KMS-11 (cell line): Measurements from ENCODE around the gene CROCC2.

Experiments
- H2AFZ ChIP-seq: fragments of 200-600 bp; sonication (generic); 2 replicates; pipeline ENCODE4 v1.6.1; 2016; ENCODE audit warnings: antibody characterized with exemption, mixed run types, low read depth
- H3K27ac ChIP-seq: fragments of 200-600 bp; sonication (generic); 2 replicates; pipeline ENCODE4 v1.6.1; 2016; ENCODE audit warnings: mild to moderate bottlenecking, mixed run types
- H3K27me3 ChIP-seq: fragments of 200-600 bp; sonication (generic); 2 replicates; pipeline ENCODE4 v1.6.1; 2017; ENCODE audit warnings: mild to moderate bottlenecking, low read depth, mixed run types, moderate library complexity; ENCODE audit not compliant: insufficient read depth
- H3K36me3 ChIP-seq: fragments of 200-600 bp; sonication (generic); 2 replicates; pipeline ENCODE4 v1.6.1; 2017; ENCODE audit warnings: mild to moderate bottlenecking, mixed run types; ENCODE audit not compliant: insufficient read depth
- H3K4me1 ChIP-seq: fragments of 200-600 bp; sonication (generic); 2 replicates; pipeline ENCODE4 v1.6.1; 2016; ENCODE audit warnings: mild to moderate bottlenecking, low read depth, mixed run types; ENCODE audit not compliant: poor library complexity, severe bottlenecking
- H3K4me2 ChIP-seq: fragments of 200-600 bp; sonication (generic); 2 replicates; pipeline ENCODE4 v1.7.0; 2016; ENCODE audit warnings: mild to moderate bottlenecking, mixed run types
- H3K4me3 ChIP-seq: fragments of 200-600 bp; sonication (generic); IDR thresholded peaks from 2 replicates; pipeline ENCODE4 v1.6.1; 2017; ENCODE audit warnings: low read depth, low read length, mixed read lengths; ENCODE audit not compliant: insufficient read depth
- H3K79me2 ChIP-seq: fragments of 200-600 bp; sonication (generic); 2 replicates; pipeline ENCODE4 v1.6.1; 2016; ENCODE audit warnings: low read depth, mixed run types; ENCODE audit not compliant: insufficient read depth
- H3K9ac ChIP-seq: fragments of 200-600 bp; sonication (generic); 2 replicates; pipeline ENCODE4 v1.6.1; 2016; ENCODE audit warnings: mild to moderate bottlenecking, mixed run types
- H4K20me1 ChIP-seq: fragments of 200-600 bp; sonication (generic); 2 replicates; pipeline ENCODE4 v1.6.1; 2016; ENCODE audit warnings: mild to moderate bottlenecking, mixed run types; ENCODE audit not compliant: insufficient read depth
- TF ChIP-seq, protein P1 (sequence below): fragments of 200-600 bp; sonication (generic); conservative IDR thresholded peaks from 2 replicates; pipeline ENCODE4 v1.6.1; 2017; ENCODE audit warnings: low read depth, mild to moderate bottlenecking, antibody characterized with exemption, low read length, moderate library complexity, mixed read lengths

Gene CROCC2

DNA sequence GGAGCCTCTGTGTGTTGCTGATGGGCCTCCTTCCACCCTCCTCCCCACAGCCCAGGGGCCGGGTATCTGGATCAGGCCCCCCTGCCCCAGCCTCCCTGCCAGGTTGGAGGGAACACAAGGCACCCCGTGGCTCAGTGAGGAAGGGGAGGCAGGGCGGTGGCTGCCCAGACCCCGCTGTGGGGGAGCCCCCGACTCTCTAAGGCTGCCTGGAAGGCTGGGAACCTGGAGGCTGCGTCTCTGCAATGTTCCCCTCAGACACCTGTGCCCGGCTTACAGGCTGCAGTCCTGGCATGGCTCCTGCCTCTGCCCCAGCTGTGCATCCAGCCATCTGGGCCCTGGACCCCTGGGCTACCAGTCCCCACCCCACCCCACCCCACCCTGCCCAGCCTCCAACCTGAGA is 9.7 kb upstream of the CROCC2 start:
- Histone ChIP-seq H2AFZ (no peak overlapping the region), H3K4me1 (no peaks in the 10 kb centered on the region), H4K20me1 (no peaks in the 10 kb centered on the region), H3K27me3 (peaks cover 8% of the 10 kb centered on the region; the same call in 1 of the 2 replicates), H3K4me2 (no peak overlapping the region), H3K27ac (no peak overlapping the region), H3K9ac (no peak overlapping the region), H3K4me3 (no peak overlapping the region), H3K79me2 (no peaks in the 10 kb centered on the region), H3K36me3 (no peaks in the 10 kb centered on the region)
- TF ChIP-seq, protein P1, sequence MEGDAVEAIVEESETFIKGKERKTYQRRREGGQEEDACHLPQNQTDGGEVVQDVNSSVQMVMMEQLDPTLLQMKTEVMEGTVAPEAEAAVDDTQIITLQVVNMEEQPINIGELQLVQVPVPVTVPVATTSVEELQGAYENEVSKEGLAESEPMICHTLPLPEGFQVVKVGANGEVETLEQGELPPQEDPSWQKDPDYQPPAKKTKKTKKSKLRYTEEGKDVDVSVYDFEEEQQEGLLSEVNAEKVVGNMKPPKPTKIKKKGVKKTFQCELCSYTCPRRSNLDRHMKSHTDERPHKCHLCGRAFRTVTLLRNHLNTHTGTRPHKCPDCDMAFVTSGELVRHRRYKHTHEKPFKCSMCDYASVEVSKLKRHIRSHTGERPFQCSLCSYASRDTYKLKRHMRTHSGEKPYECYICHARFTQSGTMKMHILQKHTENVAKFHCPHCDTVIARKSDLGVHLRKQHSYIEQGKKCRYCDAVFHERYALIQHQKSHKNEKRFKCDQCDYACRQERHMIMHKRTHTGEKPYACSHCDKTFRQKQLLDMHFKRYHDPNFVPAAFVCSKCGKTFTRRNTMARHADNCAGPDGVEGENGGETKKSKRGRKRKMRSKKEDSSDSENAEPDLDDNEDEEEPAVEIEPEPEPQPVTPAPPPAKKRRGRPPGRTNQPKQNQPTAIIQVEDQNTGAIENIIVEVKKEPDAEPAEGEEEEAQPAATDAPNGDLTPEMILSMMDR, result no peak

DNA sequence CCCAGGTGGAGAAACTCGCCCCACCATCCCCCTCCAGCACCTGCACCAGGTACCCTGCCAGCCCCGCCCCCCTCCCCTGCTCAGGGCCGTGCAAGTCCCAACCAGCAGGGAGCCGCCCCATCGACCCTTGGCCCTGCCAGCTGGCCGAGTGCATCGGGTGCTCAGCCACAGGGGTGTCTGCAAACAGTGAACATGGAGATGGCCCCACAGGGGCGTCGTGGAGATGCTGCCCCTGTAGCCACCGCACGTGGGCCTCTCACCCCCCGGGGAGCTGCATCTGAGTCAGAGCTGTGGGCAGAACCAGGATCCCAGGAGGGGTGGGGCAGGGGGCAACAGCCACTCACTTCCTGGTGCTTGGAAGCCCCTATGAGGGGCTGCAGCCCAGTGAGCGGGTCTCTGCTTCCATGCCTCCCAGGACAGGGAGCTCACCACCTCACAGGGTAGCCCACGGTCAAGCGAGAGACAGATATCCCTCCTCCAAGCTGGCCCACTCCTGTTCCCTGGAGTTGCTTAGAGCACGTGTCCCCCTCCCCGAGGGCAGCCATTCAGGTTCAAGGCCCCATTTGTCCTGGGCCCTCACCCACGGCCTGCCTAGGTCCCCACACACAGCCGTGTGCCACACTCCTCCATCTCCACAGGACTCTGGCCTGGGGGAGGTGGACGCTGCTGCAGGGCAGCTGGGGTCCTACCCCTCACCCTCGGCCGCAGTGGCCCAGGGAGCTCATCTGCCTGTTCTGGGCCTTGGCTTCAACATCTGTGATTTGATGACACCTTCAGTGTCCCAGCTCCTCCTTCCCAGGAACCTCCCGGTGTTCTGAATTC is 9.1 kb upstream of the CROCC2 start:
- H3K27me3 ChIP-seq, result peaks cover 8% of the 10 kb centered on the region; the same call in 1 of the 2 replicates
- H2AFZ ChIP-seq, result no peak overlapping the region
- H3K4me2 ChIP-seq, result no peak overlapping the region
- H3K36me3 ChIP-seq, result no peaks in the 10 kb centered on the region
- no peak overlapping the region for H3K4me3 ChIP-seq
- H3K27ac ChIP-seq, result no peak overlapping the region
- H4K20me1 ChIP-seq, result no peaks in the 10 kb centered on the region
- H3K9ac ChIP-seq, result no peak overlapping the region
- TF ChIP-seq, protein P1, result no peak
- no peaks in the 10 kb centered on the region for H3K4me1 ChIP-seq
- H3K79me2 ChIP-seq, result no peaks in the 10 kb centered on the region

DNA sequence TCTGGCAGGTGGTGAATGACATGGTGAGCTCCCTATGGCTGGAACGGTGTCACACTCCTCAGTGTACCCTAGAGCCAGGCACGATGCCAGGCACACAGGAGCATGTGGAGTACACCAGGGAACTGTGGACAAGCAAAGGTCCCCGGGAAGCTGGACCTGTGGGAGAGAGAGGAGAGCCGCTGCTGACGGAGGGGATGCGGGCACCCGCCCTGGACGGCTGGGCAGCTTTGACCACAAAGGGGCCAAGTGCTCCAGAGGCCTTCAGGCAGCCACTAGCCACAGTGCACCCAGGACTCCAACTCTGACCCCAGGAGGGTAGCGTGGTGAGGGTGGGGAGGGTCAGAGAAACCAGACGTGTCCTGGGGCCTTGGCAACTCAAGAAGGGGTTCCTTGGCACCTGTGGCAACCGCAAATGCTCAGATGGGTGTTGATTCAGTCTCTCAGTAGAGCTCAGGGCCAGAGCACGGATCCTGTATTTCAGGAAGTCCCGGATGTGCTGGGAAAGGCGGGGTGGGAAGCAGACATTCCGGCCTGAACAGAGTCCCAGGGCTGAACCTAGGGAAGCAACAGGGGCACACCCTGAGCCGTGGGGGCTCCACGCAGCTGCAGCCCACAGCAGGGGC is 7.9 kb upstream of the CROCC2 start:
- Histone ChIP-seq H3K79me2 (no peaks in the 10 kb centered on the region), H3K4me3 (no peak overlapping the region), H2AFZ (no peak overlapping the region), H4K20me1 (no peaks in the 10 kb centered on the region), H3K4me2 (no peak overlapping the region), H3K4me1 (no peaks in the 10 kb centered on the region), H3K9ac (no peak overlapping the region), H3K27ac (no peak overlapping the region), H3K27me3 (peaks cover 11% of the 10 kb centered on the region; the same call in 1 of the 2 replicates), H3K36me3 (no peaks in the 10 kb centered on the region)
- TF ChIP-seq, protein P1, result no peak

DNA sequence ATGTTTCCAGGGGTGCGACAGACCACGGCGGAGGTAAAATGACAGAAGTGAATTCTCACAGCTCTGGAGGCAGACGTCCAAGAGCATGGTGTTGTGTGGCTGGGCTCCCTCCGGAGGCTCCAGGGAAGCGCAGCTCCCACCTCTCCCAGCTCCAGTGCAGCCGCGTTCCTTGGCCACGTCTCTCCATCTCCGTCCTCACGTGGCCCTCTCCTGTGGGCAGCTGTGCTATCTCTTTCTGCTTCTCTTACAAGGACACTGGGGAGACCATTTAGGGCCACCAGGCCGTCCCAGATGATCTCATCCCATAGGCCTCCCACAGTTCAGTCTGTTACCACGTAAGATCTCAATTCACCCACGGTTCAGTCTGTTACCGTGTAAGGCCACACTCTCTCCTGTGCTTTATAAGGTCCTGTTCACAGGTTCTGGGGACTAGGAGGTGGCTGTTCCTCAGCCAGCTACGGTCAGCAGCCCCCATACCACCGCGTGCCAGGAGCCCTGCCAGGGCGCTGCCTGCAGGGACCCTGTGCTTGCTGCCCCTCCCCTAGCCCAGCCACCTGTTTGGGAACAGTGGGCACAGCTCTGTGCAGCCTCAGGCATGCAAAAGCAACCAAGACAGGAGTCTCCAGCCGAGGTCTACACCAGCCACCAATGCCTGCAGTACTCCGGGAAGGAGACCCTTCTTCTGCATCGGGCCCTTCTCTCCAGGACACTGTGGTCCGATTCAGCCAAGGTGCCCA is 7.2 kb upstream of the CROCC2 start:
- H3K4me2 ChIP-seq, result no peak overlapping the region
- H2AFZ ChIP-seq, result no peak overlapping the region
- TF ChIP-seq, protein P1, result no peak

More for the DNA sequence above, 7.2 kb upstream of the CROCC2 start:
- peaks cover 13% of the 10 kb centered on the region; the same call in 1 of the 2 replicates for H3K27me3 ChIP-seq
- no peak overlapping the region for H3K9ac ChIP-seq
- H3K4me3 ChIP-seq, result no peak overlapping the region
- H3K4me1 ChIP-seq, result no peaks in the 10 kb centered on the region
- no peak overlapping the region for H3K27ac ChIP-seq
- H4K20me1 ChIP-seq, result no peaks in the 10 kb centered on the region
- no peaks in the 10 kb centered on the region for H3K79me2 ChIP-seq
- H3K36me3 ChIP-seq, result no peaks in the 10 kb centered on the region
